Colon (tissue), 2 donors: ENCODE results near the gene FGFR3.

ENCODE experiments used
- FAIRE-seq: peaks from 2 replicates; lab custom pipeline; 2012; peaks lifted over from hg19 to GRCh38; lab: Jason Lieb, UNC
- donor health status: control.
- donor health status: control.

FGFR3 gene

DNA sequence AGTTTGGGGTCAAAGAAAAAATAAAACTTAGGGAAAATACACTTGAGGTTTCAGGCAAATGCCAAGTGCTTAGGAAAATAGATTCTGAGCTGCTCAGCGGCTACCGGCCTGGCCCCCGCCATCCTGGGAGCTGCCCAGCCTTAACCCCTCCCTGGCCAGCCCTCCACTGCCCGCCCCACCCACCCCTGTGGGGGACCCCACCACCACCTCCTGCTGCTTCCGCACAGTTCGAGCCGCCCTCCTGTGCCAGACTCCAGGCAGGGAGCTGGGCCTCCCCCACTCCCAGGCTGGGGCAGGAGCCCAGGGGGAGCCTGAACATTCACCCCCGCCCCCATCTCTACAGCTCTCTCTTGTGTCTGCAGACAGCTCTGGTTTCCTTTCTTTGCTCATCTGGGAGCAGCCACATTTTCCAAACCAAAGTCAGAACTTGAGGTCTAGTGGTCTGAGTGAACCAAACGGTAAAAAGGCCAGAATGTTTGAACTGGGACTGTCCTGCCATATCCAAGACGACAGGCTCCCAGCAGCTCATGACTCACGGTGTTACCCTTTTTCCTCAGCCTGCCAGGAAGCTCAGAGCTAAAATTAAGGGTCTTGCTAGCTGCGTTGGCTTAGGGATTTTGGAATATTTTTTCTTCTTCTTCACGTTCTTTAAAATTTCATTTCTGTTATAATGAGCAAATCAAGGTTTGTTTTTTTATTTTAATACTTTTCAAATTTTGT, 4.7 kb upstream of the FGFR3 start:
- FAIRE-seq: no peak

DNA sequence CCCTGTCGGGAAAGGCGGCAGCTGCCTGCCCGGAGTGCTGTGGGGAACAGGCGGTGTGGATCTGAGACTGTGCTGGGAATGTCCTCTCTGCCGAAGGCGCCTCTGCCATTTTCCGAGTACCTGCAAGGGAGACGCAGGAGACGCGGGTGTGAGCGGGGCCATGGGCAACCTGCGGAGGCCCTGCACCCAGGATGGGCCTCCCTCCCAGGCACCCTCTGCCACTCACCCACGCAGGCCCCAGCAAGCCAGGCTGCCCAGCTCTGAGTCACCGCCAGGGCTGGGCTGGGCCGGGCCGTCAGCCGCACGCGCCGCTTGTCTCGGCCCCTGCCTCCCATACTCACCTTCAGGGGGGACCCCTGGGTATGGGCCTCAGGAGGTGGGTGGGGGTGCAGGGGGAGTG, 3.5 kb upstream of the FGFR3 start:
- FAIRE-seq: no peak

DNA sequence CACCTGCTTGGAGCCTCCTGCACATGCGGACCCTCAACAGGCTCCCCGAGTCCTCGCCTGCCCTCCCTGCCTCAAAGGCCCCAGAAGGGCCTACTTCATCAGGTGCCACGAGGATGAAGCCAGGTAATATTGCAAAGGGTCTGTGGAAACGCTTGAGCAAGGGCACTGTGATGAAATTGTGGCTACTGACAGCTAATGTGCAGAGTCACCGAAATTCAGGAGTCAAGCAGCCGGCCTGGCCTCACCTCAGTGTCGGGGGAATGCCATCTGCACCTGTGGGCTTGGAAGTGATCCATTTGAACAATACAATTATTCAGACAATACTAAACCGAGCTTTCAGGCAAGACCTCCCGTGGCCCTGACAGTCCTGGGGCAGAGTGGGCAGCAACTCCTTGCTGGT, 3.1 kb upstream of the FGFR3 start:
- FAIRE-seq: no peak

DNA sequence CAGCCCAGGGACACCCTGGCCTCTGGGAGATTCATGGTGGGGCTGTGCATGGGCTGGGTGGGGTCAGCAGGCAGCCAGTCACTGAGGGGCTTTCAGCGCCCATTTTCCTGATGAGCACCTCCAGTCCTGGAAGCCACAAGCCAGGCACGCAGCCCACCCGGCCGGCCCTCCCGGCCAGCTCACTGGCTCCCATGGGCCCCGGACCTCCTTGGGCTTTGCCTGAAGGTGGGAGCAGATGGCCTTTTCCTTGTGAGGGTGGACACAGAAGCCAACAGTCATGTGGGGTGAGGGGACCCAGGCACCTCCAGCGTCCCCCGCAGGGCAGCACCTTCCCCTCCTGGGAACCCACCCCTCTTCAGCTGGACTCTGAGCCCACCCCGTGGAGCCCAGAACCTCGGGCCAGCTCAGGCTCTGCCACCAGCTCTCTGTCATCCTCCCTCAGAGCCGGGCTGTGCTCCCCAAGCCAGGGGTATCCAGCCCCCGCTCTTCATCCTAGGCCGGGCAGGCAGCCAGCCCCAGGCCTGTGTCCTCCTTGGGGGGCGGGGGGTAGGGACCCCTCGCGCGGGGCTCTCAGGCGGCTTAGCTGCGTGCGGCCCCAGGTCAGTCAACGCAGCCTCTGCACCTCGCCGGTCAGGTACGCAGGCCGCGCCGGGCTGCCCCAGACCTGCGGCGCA, 798 bp upstream of the FGFR3 start:
- FAIRE-seq: no peak

DNA sequence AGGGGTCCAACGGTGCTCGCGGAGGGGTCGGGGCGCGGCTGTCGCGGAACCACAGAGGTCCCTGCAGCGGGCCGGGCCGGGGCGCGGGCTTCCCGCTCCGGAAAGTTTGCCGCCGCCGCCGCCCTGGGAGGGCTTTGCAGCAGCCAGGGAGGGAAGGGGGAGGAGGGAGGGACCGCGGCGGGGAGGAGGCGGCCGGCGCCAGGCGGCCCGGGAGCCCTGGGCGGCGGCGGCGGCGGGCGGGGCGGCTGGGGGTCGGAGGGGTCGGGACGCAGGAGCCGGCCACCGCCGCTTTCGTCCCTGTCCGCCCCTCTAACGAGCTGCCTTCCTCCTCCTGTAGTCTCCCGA, 375 bp downstream of the FGFR3 start:
- FAIRE-seq: no peak

DNA sequence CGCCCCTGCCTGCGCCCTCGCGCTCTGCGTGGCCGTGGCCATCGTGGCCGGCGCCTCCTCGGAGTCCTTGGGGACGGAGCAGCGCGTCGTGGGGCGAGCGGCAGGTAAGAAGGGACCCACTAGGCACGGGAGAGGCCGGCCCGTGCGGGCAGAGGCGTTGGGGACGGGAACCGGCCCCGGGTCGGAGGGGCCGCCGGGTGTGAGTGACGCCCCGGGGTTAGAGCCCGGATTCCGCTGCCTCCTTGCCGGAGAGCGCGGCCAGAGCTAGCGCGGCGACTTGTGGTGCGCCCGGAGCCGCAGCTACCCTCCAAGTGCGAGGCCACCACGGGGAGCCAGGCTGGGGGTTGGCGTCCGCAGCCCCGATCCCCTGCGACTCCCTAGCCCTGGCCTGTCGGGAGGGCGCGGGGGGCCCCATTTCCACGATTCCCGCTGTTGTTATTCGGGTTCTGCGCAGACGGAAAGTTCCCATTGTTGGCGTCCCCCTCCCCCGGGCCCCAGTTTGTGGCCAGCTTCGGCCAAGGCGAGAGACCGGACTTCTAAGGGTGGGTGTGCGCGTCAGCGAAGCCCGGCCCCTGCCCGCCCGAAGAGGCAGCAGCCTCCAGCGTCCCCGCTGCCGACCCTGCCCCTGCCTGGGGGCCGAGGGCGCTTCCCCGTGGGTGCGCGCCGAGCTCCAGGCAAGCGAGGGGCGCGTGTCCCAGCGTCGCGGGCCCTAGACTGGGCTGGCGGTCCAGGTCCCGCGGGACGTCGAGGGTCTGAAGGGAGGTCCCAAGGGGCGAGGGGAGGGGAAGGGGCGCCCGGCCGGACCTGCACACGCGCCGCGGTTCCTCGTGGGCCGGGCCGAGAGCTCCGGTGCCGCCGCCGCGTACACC, 1.1 kb downstream of the FGFR3 start:
- no peak for FAIRE-seq

DNA sequence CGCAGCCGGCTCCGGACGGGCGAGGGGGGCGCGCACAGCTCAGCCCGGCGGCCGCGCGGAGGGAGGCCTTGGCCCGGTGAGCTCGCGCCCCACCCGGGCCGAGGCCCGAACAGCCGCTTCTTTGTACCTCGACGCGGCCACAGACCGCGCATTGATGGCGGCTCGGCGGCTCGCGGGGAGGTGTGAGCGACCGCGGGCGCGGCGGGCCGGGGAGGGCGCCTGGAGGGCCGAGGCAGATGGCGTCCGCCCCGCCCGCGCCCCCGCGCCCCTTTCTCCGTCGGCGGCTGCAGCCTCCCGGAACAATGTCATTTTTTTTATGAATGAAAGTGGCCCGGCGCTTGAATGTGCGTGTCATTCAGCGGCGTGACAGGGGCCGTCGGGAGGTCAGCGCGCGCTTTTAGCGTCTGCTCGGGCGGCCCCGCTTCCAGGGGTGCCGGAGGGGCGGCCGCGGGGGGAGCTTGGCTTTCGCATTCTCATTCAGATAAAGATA, 1.8 kb downstream of the FGFR3 start:
- no peak for FAIRE-seq

DNA sequence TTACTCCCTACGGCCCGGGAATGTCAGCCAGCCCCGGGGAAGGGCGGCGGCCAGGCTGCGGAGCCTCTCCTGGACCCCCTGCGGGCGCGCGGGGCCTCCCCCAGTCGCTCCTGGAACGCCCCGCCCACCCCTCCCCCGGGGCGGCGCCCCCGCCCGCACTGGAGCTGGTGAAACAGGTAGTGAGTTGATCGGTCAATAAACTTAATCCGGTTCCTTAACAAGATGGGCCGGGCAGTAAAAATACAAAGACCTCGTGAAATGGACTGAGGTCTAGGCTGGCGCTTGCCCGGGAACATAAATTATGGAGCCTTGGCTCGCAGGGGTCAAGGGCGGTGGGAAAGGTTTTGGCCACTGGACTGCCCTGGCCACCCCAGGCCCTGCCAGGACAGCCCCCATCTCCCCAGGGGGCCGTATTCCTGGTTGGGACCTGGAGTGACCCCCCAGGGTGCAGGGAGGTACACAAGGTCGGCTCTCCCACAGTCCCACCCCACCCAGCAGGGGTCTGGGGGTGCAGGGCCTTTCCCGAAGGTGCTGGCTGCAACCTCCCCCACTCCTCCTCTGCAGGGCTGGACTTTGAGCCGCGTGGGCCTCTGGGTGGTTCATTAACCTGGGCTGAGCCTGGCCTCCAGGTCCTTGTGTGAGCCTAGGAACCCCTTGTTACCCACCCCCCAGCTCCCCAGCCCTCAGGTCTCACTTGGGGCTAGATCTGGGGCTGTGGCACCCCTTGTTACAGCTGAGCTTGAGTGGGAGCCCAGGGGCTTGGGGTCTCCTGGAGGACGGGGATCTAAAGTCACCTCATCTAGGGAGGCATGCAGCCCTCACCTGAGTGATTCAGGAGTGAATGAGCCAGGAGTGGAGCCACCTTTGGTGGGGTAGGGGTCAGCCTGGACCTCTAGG, 2.5 kb downstream of the FGFR3 start:
- FAIRE-seq: no peak

DNA sequence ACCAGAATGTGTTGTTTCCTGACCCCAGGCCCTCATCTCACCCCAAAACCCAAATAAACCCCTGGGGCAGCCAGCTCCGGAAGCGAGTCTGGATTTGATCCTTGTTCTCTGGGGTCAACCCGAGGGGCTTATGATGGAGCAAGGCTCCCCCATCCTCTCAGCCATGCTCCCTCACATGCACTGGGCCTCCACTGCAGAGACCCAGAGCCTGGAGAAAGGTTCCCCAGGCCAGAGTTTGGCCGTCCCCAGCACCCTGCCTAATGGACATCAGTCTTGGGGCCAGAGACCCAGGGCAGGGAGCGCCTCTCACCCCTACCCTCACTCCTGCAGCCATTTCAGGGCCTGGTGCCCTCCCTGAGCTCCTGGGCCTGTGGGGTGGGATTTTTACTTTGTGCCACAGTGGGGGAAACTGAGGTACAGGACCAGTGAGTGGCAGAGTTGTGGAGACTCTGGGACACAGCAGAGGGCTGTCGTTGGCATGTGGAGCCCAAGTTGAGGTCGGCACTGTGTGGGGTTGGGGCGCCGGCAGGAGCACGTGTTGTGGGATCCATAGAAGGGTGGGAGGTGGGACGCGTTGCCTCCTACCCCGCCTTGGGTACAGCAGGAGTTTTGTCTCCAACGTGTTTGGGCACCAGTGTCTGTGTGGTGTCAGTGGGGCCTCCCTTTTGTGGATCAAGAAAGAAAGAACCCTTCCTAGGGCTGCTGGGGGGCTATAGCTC, 3.6 kb downstream of the FGFR3 start:
- FAIRE-seq: no peak

DNA sequence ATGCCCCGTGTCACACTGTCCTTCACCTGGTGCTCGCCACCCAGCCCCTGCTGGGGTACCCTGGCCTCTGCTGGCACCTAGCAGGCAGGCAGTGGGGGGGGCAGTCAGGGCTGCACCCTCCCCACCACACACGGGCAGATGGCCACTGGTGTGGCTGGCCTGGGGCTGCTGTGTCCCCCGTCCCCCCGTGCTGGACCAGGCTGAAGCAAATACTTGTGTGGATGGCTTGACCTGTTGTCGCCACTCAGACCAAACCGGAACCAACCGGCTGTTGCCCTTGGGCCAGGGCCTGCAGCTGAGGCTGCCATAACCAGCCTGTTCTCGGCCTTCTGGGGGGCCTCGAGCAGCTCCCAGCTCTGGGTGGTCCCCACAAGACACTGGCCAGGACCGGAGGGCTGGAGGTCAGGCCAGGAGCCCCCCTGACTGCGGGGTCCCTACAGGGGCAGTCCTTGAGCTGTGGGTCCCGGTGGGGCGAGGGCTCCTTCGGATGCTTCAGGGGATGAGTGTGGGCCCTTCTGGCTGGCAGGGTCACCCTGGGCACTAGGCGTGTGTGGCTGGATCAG, 4.3 kb downstream of the FGFR3 start:
- no peak for FAIRE-seq

DNA sequence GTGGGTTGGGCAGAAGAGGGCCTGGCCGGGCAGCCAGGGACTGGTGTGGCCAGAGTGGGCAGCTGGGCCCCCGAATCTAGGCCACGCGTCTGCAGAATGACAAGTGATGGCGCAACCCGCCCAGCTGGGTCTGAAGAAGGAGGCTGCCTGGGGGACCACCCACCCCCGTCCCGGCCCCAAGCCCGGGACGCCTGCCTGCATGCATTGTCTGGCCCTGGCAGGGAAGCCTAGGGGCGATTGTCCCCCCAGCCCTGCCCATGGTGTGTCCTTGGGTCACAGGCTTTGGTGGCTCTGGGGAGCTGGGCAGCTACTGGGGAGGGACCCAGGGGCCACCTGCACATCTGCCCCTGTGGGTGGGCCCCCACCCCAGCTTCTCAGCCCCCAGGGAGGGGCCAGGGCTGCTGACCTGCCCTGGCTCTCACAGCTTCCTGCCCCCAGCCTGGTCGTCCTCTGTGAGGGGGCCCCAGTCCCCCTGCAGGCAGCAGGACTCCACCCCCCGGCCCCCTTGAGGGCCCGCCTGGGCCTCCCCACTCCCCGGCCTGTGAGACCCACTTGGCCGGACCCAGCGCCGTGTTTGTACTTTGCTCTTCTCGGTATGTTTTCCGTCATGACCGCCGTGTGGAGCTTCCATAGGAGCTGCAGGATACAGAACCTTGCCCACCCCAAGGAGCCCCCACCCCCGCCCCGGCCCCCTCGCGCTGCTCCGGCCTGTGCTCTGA, 4.9 kb downstream of the FGFR3 start:
- no peak for FAIRE-seq

DNA sequence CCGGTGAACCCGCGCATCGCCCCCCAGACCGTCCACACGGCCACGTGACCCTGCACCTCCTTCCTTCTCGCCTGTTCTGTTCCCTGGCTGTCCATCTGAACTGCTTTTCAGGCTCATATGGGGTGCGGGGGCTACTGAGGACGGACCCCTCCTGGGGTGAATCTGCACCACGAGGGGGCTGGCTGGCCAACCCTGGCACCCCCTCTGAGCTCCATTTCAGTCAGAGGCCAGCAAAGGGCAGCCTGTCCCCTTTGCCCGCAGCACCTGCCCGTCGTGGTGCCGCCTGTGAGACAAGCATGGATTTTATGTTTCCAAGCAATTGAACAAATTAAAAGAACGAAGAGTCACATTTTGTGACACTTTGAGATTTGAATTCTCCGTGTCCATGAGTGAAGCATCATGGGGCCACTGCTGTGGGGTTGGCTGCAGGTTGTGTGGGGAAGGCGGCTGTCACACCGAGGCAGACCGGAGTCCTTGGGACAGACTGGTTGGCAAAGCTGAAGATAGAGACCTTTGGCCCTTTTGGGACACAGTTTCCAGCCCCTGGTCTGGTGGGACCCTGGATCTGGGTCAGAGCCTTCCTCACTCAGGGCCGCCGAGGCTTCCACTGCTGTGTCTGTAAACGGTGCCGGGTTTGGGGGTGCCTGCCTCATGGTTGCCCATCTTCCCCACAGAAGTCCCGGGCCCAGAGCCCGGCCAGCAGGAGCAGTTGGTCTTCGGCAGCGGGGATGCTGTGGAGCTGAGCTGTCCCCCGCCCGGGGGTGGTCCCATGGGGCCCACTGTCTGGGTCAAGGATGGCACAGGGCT, 5.7 kb downstream of the FGFR3 start:
- FAIRE-seq: no peak

DNA sequence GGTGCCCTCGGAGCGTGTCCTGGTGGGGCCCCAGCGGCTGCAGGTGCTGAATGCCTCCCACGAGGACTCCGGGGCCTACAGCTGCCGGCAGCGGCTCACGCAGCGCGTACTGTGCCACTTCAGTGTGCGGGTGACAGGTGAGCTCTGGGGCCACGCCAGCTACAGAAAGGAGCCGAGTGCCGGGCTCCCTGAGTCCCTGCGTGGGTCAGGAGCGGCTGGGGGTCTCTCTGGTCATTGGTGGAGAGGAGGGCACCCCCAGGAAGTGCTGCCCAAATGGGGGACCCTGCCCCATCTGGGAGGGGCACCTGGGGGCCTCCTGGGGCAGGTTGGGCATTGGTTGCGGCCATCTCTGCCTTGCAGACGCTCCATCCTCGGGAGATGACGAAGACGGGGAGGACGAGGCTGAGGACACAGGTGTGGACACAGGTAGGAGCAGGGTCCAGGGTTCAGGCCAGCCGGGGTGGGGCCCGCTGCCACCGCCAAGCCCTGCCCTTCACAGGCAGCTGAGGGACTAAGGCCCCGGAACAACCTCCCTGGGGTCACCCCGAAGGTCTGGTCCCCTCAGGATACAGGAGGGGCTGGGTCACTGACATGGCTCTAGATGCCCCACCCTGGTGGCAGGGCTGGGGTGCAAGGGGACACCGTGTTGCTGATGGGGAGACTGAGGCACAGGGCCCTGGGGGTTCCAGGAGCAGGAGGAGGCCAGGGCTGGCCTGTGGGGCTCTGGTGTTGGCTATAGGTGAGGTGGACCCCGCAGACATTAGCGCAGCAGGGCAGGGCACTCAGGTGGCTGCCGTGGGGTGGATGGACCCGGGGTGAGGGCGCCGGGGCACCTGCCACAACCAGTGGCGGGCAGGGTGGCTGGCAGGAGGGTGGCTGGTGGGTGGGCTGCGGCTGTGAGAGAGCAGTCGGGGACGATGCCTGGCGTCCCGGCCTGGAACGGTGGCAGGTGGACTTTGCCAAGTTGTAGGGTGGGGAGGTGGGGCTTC, 6.6 kb downstream of the FGFR3 start:
- FAIRE-seq: no peak

DNA sequence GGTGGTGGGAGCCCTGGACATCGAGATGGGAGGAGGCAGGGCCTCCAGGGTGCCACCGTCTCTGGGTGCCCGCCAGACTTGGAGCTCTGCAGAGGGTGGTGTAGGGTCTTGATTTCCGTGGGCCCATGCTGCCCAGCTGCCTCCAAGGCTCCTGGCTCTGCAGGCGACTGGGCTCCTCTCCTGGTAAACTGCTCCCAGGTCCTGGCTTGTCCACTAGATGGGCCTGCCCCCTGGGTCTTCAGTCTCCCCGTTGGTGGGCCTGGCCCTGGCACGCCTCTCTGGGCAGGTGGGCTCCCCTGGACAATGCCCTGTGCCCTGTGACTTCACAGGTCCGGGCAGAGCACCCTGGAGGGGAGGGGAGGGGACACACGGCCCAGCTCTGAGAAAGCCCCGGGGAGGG, 7.7 kb downstream of the FGFR3 start:
- FAIRE-seq: no peak

DNA sequence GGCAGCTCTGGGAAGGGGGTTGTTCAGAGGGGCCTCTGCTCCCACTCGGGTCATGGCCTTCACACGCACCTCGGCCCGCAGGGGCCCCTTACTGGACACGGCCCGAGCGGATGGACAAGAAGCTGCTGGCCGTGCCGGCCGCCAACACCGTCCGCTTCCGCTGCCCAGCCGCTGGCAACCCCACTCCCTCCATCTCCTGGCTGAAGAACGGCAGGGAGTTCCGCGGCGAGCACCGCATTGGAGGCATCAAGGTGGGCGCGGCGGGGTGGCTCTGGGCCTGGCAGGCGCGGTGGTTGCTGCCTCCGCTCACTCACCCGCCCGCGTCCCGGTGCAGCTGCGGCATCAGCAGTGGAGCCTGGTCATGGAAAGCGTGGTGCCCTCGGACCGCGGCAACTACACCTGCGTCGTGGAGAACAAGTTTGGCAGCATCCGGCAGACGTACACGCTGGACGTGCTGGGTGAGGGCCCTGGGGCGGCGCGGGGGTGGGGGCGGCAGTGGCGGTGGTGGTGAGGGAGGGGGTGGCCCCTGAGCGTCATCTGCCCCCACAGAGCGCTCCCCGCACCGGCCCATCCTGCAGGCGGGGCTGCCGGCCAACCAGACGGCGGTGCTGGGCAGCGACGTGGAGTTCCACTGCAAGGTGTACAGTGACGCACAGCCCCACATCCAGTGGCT, 8.3 kb downstream of the FGFR3 start:
- FAIRE-seq: no peak

DNA sequence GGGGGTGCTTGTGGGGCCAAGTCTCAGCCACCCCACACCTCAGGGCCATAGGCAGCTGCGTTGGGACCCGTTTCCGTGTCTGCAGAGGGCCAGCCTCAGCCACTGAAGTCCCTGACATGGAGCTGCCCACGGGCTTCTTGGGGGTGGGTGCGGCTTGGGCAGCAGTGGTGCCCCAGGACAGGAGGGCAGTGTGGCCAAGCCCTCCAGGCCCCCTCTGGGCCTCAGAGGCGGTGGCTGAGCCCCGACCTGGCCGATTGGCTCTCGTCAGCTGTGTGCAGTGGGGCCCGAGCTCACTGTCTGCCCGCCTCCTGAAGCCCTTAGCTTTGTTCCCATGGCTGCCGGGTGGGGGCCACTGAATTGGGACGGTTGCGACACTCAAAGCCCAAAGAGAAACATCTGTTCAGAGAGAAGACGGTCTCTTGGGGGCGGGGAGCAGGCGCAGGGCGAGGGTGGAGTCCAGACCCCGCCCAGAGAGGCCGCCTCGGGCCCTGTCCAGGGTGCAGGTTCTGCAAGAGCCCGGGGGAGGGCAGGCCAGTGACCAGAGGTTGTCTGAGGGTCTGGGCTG, 9.1 kb downstream of the FGFR3 start:
- no peak for FAIRE-seq
